Measurements from ENCODE around the gene LIPJ. TPM values are rescaled to one million over a fixed set of nuclear protein-coding genes. Genes with fewer than 3 reads are reported as not detected.

LIPJ gene
- total and polyA plus RNA-seq, 2 donors (not counting 1 experiment from before 2014, with no cell fraction given) = under 0.01 TPM; not detected in 1

DNA sequence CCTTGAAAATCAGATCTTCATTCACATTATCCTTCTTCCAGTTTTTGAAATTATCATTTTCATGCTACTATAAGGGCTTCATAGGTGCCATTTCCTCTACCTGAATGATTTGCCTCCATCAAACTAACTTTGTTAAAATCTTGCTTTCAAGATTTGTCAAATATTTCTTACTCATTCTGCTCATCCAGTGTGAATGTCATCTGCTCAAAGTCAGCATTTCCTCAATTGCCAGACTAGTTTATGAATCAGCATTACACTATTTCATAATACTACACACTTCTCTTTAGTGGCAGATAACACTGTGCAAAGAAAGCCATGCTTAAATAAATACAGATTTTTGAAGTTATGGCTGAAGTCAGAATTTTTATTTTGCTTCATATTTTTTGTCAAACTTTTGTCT, 56.4 kb downstream of the LIPJ start:
- Histone ChIP-seq H3K27me3 (ENCODE audit: control insufficient read depth, insufficient read depth, low read length) (no peaks in the 10 kb centered on the region), H3K4me3 (replicated peaks in 1 of 4; ENCODE audit: control extremely low read depth in 1 of 4, insufficient read depth in 1 of 4, low read depth in 3 of 4, low read length in 4 of 4) (no peak overlapping the region), H3K4me2 (ENCODE audit: extremely low read depth, insufficient read depth, low read length) (no peak overlapping the region), H3K79me2 (ENCODE audit: control insufficient read depth, insufficient read depth, low read length) (no peaks in the 10 kb centered on the region), H2AFZ (ENCODE audit: low read length) (no peak overlapping the region), H3K9ac (ENCODE audit: insufficient read depth, low read length) (no peak overlapping the region), H4K20me1 (ENCODE audit: control insufficient read depth, extremely low read depth, insufficient read depth, low read length) (no peaks in the 10 kb centered on the region), H3K9me3 (ENCODE audit: control insufficient read depth, insufficient read depth, low read depth, low read length) (no peaks in the 10 kb centered on the region), H3K36me3 (ENCODE audit: control insufficient read depth, insufficient read depth, low read length) (no peaks in the 10 kb centered on the region), H3K27ac (ENCODE audit: insufficient read depth, low read length) (no peak overlapping the region), H3K4me1 (ENCODE audit: control insufficient read depth, extremely low read depth, insufficient read depth, low read length) (peaks cover 4% of the 10 kb centered on the region)
- peak; percentile 45 to 50 for DNase-seq (ENCODE audit: low read depth in 2 of 2)
- TF ChIP-seq EZH2 (IDR thresholded peaks at IDR 0.05; ENCODE audit: low read length, missing control alignments) = no peak
- TF ChIP-seq, protein P1, sequence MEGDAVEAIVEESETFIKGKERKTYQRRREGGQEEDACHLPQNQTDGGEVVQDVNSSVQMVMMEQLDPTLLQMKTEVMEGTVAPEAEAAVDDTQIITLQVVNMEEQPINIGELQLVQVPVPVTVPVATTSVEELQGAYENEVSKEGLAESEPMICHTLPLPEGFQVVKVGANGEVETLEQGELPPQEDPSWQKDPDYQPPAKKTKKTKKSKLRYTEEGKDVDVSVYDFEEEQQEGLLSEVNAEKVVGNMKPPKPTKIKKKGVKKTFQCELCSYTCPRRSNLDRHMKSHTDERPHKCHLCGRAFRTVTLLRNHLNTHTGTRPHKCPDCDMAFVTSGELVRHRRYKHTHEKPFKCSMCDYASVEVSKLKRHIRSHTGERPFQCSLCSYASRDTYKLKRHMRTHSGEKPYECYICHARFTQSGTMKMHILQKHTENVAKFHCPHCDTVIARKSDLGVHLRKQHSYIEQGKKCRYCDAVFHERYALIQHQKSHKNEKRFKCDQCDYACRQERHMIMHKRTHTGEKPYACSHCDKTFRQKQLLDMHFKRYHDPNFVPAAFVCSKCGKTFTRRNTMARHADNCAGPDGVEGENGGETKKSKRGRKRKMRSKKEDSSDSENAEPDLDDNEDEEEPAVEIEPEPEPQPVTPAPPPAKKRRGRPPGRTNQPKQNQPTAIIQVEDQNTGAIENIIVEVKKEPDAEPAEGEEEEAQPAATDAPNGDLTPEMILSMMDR (conservative IDR thresholded peaks at IDR 0.05 in 1 of 2, IDR thresholded peaks at IDR 0.05 in 1 of 2; ENCODE audit: low read depth in 1 of 2, low read length in 2 of 2) = no peak

DNA sequence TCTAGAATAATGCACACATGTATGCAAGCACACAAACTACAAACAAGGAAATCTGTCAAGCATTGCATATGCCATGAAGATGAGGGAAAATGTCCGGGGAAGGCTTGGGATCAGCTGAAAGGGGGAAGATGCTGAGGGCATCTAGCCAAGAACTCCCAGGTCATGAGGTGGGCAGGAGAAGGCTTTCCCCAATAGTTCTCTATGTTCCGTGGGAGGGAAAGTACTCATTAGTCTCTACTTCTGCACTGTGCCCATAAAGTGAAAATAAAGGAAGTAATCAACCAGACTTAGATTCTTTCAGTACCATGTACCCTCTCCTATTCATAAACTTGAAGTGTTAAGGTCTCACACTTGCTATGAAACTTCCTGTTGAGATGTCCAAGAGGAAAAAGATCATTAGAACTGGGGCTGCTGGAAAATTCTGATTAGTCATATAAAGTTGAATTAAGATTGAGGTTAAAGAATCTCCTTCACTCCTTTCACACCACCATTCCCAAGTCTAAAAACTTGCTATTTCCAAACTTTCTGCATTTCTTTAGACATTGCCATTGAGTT, 60.6 kb downstream of the LIPJ start:
- Histone ChIP-seq H3K36me3 (ENCODE audit: control insufficient read depth, insufficient read depth, low read length) (no peaks in the 10 kb centered on the region), H3K4me1 (ENCODE audit: control insufficient read depth, extremely low read depth, insufficient read depth, low read length) (peaks cover 8% of the 10 kb centered on the region), H3K9ac (ENCODE audit: insufficient read depth, low read length) (no peak overlapping the region), H2AFZ (ENCODE audit: low read length) (no peak overlapping the region), H3K4me3 (replicated peaks in 1 of 4; ENCODE audit: control extremely low read depth in 1 of 4, insufficient read depth in 1 of 4, low read depth in 3 of 4, low read length in 4 of 4) (no peak overlapping the region), H4K20me1 (ENCODE audit: control insufficient read depth, extremely low read depth, insufficient read depth, low read length) (no peaks in the 10 kb centered on the region), H3K27me3 (ENCODE audit: control insufficient read depth, insufficient read depth, low read length) (no peaks in the 10 kb centered on the region), H3K79me2 (ENCODE audit: control insufficient read depth, insufficient read depth, low read length) (no peaks in the 10 kb centered on the region), H3K9me3 (ENCODE audit: control insufficient read depth, insufficient read depth, low read depth, low read length) (no peaks in the 10 kb centered on the region), H3K4me2 (ENCODE audit: extremely low read depth, insufficient read depth, low read length) (no peak overlapping the region), H3K27ac (ENCODE audit: insufficient read depth, low read length) (no peak overlapping the region)
- no peak for DNase-seq (ENCODE audit: low read depth in 2 of 2)
- no peak for TF ChIP-seq EZH2 (IDR thresholded peaks at IDR 0.05; ENCODE audit: low read length, missing control alignments)
- TF ChIP-seq, protein P1 (conservative IDR thresholded peaks at IDR 0.05 in 1 of 2, IDR thresholded peaks at IDR 0.05 in 1 of 2; ENCODE audit: low read depth in 1 of 2, low read length in 2 of 2) = no peak

DNA sequence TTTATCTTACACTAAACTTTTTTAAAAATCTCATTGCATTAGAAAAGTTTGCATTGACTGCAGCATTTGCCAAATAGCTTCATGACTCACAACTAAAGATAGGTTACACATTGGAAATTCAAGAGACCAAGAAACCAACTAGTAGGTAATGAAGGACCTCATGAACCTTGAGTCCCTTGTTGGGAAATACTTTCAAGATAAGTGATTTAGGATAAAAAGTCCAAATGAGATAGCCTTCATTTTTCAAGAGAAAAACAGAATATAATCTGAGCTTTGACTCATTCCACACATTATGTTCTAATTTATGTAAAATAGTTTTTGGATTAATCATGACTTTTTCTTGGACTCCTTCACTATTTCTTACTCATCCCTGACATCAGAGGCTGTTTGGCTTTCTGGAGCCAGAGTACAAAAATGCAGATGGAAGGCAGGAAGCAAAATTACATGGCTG, 64.6 kb downstream of the LIPJ start:
- Histone ChIP-seq H3K4me1 (ENCODE audit: control insufficient read depth, extremely low read depth, insufficient read depth, low read length) (peaks cover 5% of the 10 kb centered on the region), H2AFZ (ENCODE audit: low read length) (no peak overlapping the region), H3K36me3 (ENCODE audit: control insufficient read depth, insufficient read depth, low read length) (no peaks in the 10 kb centered on the region), H3K79me2 (ENCODE audit: control insufficient read depth, insufficient read depth, low read length) (no peaks in the 10 kb centered on the region), H3K4me2 (ENCODE audit: extremely low read depth, insufficient read depth, low read length) (peak overlapping the region; percentile 60), H3K27ac (ENCODE audit: insufficient read depth, low read length) (peak overlapping the region; percentile 40), H3K27me3 (ENCODE audit: control insufficient read depth, insufficient read depth, low read length) (no peaks in the 10 kb centered on the region), H4K20me1 (ENCODE audit: control insufficient read depth, extremely low read depth, insufficient read depth, low read length) (no peaks in the 10 kb centered on the region), H3K9me3 (ENCODE audit: control insufficient read depth, insufficient read depth, low read depth, low read length) (no peaks in the 10 kb centered on the region), H3K9ac (ENCODE audit: insufficient read depth, low read length) (no peak overlapping the region), H3K4me3 (replicated peaks in 1 of 4; ENCODE audit: control extremely low read depth in 1 of 4, insufficient read depth in 1 of 4, low read depth in 3 of 4, low read length in 4 of 4) (no peak overlapping the region)
- TF ChIP-seq, protein P1 (conservative IDR thresholded peaks at IDR 0.05 in 1 of 2, IDR thresholded peaks at IDR 0.05 in 1 of 2; ENCODE audit: low read depth in 1 of 2, low read length in 2 of 2) = no peak
- no peak for TF ChIP-seq EZH2 (IDR thresholded peaks at IDR 0.05; ENCODE audit: low read length, missing control alignments)
- DNase-seq (ENCODE audit: low read depth in 2 of 2) = peak; percentile 92 to 93
